EL (cell line): ENCODE results near the gene IGSF8.
"Not testable (repeated sequence)": the region's sequence is repeated elsewhere in the genome, so short reads cannot be mapped to it uniquely, and the experiment has no call there.

Experiments
- DNase-seq: peaks from one replicate; pipeline ENCODE4 v3.0.0-alpha.2; 2016

The IGSF8 gene

GRCh38 chr1:160127381-160127780, 29.0 kb upstream of the IGSF8 start:
- no peak for DNase-seq

DNA sequence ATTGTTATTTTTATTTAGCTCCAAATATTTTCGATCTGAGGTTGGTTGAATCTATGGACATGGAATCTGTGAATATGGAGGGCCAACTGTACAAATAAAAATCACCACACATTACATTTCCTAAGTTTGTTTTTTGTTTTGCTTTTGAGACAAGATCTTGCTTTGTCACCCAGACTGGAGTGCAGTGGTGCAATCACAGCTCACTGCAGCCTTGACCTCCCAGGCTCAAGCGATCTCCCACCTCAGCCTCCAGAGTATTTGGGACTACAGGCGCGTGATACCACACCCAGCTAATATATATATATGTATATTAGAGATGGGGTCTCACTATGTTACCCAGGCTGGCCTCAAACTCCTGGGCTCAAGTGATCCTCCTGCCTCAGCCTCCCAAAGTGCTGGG, 27.9 kb upstream of the IGSF8 start:
- DNase-seq: not testable (repeated sequence)

- DNase-seq: peak; percentile 69
Observed at GRCh38 chr1:160125746-160126145, 27.3 kb upstream of the IGSF8 start.

DNA sequence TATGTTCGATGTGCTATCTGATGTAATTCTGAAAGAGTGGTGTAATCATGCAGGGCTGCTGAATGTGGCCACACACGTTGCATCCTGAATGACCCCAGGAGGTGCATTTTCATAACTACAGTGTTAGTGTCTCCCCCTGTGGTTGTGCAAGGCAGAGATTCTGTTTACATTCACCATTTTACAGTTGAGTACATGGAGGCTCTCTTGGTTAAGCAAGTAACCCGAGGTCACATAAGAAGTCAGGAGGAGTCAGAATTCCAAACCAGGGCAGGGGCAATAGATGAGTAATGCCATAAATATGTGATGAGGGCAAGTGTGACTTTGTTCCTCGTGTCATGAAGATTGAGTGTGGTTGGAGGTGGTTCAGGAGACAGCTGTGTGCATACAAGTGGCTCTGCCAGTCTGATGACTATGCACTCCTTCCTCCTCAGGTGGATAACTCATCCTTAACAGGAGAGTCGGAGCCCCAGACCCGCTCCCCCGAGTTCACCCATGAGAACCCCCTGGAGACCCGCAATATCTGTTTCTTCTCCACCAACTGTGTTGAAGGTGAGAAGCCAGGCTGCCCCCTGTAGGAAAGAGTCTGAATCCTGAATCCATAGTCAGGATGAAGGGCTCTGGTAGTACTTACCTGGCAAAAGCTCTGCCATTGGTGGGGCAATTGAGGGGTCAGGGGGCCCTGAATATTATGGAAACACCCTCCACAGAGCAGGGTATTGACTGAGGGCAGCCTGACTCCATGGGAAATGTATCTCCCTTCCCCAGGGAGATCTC, 26.5 kb upstream of the IGSF8 start:
- DNase-seq: peak; percentile 98

- DNase-seq: no peak
Observed at GRCh38 chr1:160123726-160124125, 25.3 kb upstream of the IGSF8 start.

- no peak for DNase-seq
Observed at GRCh38 chr1:160122978-160123495, 24.6 kb upstream of the IGSF8 start.

DNA sequence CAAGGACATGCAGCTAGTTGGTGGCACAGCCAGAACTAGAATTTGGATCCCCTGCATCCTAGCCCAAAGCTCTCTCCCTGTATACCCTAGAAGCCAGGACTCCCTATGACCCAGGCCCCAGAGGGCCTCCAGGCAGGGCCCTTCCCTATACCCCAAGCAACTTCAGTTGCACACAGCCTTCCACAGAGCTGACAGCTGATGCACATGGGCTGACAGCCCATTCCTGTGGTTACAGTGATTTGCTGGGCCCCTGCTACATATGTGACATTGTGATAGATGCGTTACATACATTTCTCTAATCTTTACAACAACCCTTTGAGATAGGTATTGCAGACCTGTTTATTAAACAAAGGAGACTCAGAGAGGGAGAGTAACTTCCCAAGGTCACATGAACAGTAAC, 23.0 kb upstream of the IGSF8 start:
- no peak for DNase-seq

DNA sequence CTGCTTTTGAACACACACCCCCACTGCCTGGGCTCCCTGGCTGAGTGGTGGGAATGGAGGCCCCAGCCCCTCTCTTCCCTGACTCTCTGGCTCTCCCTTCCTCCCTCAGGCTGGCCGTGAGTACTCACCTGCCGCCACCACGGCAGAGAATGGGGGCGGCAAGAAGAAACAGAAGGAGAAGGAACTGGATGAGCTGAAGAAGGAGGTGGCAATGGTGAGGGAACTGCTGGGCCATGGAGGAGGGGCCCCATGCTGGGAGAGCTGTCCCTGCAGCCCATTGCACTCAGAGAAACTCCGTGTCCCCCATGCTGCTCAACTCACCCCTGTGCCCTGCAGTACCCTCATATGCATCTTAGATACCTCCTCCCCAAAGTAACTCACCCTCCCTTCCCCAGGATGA, 22.4 kb upstream of the IGSF8 start:
- no peak for DNase-seq

DNA sequence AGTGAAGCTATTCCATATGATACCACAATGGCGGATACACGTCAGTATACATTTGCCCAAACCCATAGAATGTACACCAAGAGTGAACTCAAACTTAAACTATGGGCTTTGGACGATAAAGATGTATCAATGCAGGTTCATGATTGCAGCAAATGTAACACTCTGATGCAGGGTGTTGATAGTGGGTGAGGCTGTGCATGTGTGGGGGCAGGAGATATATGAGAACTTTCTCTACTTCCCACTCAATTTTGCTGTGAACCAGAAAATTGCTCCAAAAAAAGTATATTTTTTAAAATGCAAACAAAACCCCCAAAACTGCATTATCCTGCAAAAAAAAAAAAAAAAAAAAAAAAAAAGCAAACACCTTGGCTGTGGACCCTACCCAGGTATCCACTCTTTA, 20.5 kb upstream of the IGSF8 start:
- no peak for DNase-seq

GRCh38 chr1:160117709-160118183, 19.3 kb upstream of the IGSF8 start:
- no peak for DNase-seq

- no peak for DNase-seq
Observed at GRCh38 chr1:160117300-160117699, 18.9 kb upstream of the IGSF8 start.

GRCh38 chr1:160116283-160117147, 18.1 kb upstream of the IGSF8 start:
- no peak for DNase-seq

- DNase-seq: no peak
Observed at GRCh38 chr1:160115545-160116282, 17.3 kb upstream of the IGSF8 start, which contains the start of gene ATP1A2. Gene ATP1A2 (plus strand): TSS chr1:160115759. CDS start chr1:160115862, 103 bp downstream.

GRCh38 chr1:160114085-160114484, 15.7 kb upstream of the IGSF8 start:
- no peak for DNase-seq

DNA sequence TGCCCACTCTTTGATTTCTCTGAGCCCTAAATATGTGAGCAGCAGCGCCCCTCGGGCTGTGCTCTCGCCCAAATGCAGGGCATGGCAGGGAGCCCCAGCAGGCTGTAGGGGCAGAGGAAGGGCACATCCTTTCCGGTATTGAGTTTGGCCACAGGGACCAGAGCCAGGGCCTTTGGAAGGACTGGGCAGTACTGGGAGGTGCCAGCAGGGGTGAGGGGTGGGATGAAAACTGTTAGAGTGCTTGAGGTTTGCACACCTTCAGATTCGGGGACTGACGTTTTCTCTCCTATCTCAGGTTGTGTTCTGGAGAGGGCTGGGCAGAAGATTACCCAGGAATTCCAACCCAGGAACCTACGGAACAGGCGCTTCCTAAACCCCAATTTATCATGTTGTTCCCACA, 15.0 kb upstream of the IGSF8 start:
- DNase-seq: no peak

DNA sequence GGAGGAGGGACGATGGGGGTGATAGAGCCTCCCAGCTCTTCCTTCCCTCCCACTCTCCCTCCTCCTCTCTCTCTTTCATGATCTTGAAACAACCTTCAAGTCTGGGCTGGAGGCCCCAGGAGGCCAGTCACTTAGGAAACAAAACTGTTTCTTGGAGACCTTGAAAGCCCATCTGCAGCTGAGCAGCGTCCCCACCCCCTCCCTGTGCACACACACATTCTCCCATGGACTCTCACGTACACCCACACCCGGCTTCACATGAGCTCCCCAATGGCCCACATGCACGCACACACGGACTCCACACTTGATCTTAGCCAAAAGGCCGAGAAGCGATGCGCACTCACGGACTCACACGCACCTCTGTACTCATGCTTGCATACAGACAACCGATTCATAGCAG, 13.9 kb upstream of the IGSF8 start:
- DNase-seq: no peak

- not testable (repeated sequence) for DNase-seq
Observed at GRCh38 chr1:160111462-160111861, 13.0 kb upstream of the IGSF8 start.

DNA sequence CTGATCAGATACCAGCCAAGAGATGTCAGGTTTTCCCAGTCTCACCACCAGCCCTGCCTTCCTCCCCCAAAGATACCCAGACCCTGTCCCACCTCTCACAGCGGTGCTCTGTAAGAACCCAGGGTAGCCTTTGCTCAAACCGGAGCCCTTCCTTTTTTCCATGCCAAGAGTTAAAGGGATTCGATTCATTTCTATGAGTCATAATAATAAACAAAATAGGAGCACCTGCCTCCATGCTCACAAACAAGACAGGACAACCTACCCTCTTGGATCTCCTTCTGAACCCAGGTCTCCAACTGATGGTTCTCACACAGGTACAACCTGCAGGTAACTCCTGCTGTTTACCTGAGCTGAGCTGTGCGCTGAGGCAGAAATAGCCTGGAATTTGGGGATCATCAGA, 11.3 kb upstream of the IGSF8 start:
- no peak for DNase-seq

DNA sequence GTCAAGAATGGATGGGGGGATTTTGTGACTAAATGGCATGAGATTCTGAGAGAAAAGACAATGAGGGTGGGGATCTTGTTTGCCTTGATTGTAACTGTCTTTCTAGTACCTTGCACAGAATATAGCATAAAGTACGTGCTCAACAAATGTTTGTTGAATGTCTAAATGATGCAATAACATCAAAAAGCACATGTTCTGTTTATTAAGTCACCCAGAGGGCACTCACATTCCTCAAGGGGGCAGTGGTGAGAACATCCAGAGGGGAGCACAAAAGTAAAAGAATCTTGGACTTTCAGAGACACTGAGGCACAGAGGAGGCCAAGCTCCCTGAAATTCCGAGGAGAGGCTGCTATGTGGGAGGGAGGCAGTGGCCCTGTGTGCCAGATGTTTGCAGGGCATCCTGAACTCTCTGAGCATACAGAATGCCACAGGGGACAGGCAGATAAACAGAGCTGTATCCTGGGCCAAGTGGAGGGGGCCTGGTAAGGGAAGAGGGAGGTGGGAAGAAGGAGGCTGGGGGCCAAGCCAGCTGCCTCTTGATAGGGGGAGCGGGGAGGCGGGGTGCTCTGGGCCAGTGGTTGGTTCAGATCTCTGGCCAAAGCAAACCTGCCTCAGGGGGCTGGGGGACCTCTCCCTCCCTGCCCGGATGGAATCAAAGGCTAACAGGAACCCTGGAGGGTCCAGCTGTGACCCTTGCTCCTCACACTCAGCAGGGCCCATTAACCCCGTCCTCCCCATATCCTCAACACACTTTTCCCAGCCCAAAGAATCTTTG, 10.7 kb upstream of the IGSF8 start:
- DNase-seq: peak; percentile 67

- DNase-seq: no peak
Observed at GRCh38 chr1:160107512-160107911, 9.1 kb upstream of the IGSF8 start.

GRCh38 chr1:160105155-160105554, 6.7 kb upstream of the IGSF8 start:
- DNase-seq: no peak

- no peak for DNase-seq
Observed at GRCh38 chr1:160104486-160104885, 6.1 kb upstream of the IGSF8 start.
